Stomach (tissue), 4 donors: ENCODE data around the gene ABCA6.

Experiments
- CTCF ChIP-seq, 7 experiments: fragments of 450-650 bp in 4 of 7; fragments of 200-600 bp in 3 of 7; sonication (generic) in 3 of 7; IDR thresholded peaks; one replicate each; pipeline ENCODE4 v1.5.1; 2016 to 2019; ENCODE audit warnings: antibody characterized with exemption in 7 of 7, control low read depth in 2 of 7, mild to moderate bottlenecking in 1 of 7
- EP300 ChIP-seq: sonication (generic); formaldehyde crosslinking; IDR thresholded peaks from one replicate; pipeline ENCODE4 v1.6.1; 2017; ENCODE audit warnings: antibody characterized with exemption

GRCh38 chr17:69166957-69167356 is 25.3 kb upstream of the ABCA6 start:
- TF ChIP-seq CTCF (IDR thresholded peaks at IDR 0.05) (no peak), EP300 (no peak)
